Calu3 (cell line): Measurements from ENCODE around the gene CDC23. TPM values are rescaled to one million over a fixed set of nuclear protein-coding genes. Genes with fewer than 3 reads are reported as not detected.

Source experiments
- BruUV-seq: library from RNA; stranded (reverse); fragments of 400-500 nt; replicated peaks from 2 replicates; lab custom pipeline; 2021; lab: Mats Ljungman, UMichigan
- CTCF ChIA-PET: fragments of 300-600 bp; sonication (Branson Sonifier 250); formaldehyde crosslinking; loops from one replicate; lab custom pipeline; 2022; ENCODE audit warnings: antibody characterized with exemption; lab: Charles Lee
- DNase-seq: peaks from one replicate; pipeline ENCODE4 v3.0.0; 2022
- H3K27ac Mint-ChIP-seq: one replicate; pipeline ENCODE4 v1.8.0; 2022; ENCODE audit warnings: mixed read lengths; ENCODE audit not compliant: unreplicated experiment
- H3K27me3 Mint-ChIP-seq: one replicate; pipeline ENCODE4 v1.8.0; 2022; ENCODE audit warnings: mixed read lengths; ENCODE audit not compliant: unreplicated experiment
- H3K36me3 Mint-ChIP-seq: one replicate; pipeline ENCODE4 v1.8.0; 2022; ENCODE audit warnings: mild to moderate bottlenecking, moderate library complexity, mixed read lengths; ENCODE audit not compliant: insufficient read depth, unreplicated experiment
- H3K4me1 Mint-ChIP-seq: one replicate; pipeline ENCODE4 v1.8.0; 2022; ENCODE audit warnings: mild to moderate bottlenecking, low read depth, mixed read lengths; ENCODE audit not compliant: unreplicated experiment
- H3K4me3 Mint-ChIP-seq: one replicate; pipeline ENCODE4 v1.8.0; 2022; ENCODE audit warnings: mild to moderate bottlenecking, low read depth, moderate library complexity, mixed read lengths; ENCODE audit not compliant: unreplicated experiment
- H3K9me3 Mint-ChIP-seq: one replicate; pipeline ENCODE4 v1.8.0; 2022; ENCODE audit warnings: low read depth, mixed read lengths; ENCODE audit not compliant: unreplicated experiment
- intact Hi-C: fragments of 100-400 bp; cut with micrococcal nuclease; formaldehyde crosslinking; loops from one replicate; pipeline ENCODE4 v1.10.0; 2022; ENCODE audit not compliant: unreplicated experiment
- total RNA-seq: library from RNA; stranded (reverse); gene quantifications from 2 replicates; pipeline ENCODE4 v1.2.3, GENCODE V29; 2022
- TF ChIP-seq, protein P1 (sequence below): fragments of 200-600 bp; IDR thresholded peaks from one replicate; pipeline ENCODE4 v1.8.0; 2022; ENCODE audit warnings: antibody characterized with exemption; ENCODE audit not compliant: unreplicated experiment

Gene CDC23
- total RNA-seq, 1 experiment from 2014 or later, result 46.9 TPM

DNA sequence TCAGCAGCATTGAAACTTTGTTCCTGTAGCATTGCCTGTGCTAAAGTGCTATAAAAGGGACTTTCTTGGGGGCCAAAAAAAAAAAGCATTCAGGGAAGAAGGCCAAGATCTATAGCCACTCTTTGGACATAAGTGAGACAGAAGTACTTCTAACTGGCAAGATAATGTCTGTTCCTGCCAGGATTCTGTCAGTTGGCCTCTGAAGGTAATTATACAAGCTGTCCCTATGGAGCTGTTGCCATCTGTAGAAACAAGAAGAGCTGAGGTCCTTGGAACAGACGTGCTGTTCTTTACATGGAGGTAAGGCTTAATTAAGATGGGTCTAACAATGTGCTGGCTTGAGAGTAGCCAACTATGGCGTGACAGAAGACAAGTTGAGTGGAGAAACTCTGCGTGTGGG lies 24.5 kb downstream of the CDC23 start:
- intact Hi-C loops, result loop anchor here (10.0 kb wide), 1 partner anchor 226 kb away; no protein-coding TSS in a partner anchor
- CTCF ChIA-PET, result no interaction called here
- Mint-ChIP-seq H3K4me3 (no peak overlapping the region), H3K27ac (no peak overlapping the region), H3K36me3 (peaks cover 65% of the 10 kb centered on the region), H3K27me3 (no peaks in the 10 kb centered on the region), H3K4me1 (no peaks in the 10 kb centered on the region), H3K9me3 (no peaks in the 10 kb centered on the region)
- BruUV-seq, result TSS peak; percentile 21
- DNase-seq, result no peak
- TF ChIP-seq, protein P1, sequence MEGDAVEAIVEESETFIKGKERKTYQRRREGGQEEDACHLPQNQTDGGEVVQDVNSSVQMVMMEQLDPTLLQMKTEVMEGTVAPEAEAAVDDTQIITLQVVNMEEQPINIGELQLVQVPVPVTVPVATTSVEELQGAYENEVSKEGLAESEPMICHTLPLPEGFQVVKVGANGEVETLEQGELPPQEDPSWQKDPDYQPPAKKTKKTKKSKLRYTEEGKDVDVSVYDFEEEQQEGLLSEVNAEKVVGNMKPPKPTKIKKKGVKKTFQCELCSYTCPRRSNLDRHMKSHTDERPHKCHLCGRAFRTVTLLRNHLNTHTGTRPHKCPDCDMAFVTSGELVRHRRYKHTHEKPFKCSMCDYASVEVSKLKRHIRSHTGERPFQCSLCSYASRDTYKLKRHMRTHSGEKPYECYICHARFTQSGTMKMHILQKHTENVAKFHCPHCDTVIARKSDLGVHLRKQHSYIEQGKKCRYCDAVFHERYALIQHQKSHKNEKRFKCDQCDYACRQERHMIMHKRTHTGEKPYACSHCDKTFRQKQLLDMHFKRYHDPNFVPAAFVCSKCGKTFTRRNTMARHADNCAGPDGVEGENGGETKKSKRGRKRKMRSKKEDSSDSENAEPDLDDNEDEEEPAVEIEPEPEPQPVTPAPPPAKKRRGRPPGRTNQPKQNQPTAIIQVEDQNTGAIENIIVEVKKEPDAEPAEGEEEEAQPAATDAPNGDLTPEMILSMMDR, result no peak

DNA sequence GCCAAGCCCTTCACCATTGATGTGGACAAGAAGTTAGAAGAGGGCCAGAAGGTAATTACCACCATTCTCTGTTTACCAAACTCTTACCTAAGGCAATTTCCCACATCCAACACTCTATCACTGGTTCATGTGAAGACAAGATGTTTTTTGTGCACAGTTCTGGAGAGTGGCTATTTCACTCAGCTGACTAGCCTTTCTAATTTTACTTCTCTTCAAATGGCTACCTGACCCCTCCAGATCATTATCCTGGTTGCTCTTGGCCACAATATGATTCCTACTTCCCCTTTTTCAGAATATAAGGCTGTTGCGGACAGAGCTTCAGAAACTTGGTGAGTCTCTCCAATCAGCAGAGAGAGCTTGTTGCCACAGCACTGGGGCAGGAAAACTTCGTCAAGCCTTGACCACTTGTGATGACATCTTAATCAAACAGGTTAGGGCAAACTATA lies 27.1 kb downstream of the CDC23 start:
- H3K27me3 Mint-ChIP-seq, result no peaks in the 10 kb centered on the region
- no peak overlapping the region for H3K4me3 Mint-ChIP-seq
- no peaks in the 10 kb centered on the region for H3K4me1 Mint-ChIP-seq
- H3K27ac Mint-ChIP-seq, result no peak overlapping the region
- CTCF ChIA-PET, result no interaction called here
- H3K9me3 Mint-ChIP-seq, result no peaks in the 10 kb centered on the region
- no peak for DNase-seq
- H3K36me3 Mint-ChIP-seq, result peaks cover 51% of the 10 kb centered on the region
- TF ChIP-seq, protein P1, result no peak
- intact Hi-C loops, result loop anchor here (10.0 kb wide), 1 partner anchor 229 kb away; no protein-coding TSS in a partner anchor
- no TSS peak for BruUV-seq

DNA sequence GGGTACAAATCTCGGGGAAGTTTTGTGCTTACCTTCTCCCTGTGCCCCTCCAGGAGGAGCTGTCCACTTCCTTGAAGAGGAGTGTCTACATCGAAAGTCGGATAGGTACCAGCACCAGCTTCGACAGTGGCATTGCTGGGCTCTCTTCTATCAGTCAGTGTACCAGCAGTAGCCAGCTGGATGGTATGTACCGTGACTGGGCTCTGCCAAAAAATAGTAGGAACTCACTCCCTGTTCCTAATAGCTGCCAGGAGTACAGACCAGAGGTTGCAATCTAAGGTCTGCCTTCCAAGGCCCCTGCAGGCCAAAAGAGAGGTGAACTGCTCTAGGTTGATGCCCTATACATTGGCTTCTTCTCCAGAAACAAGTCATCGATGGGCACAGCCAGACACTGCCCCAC lies 30.3 kb downstream of the CDC23 start:
- H3K27ac Mint-ChIP-seq, result no peak overlapping the region
- no peaks in the 10 kb centered on the region for H3K4me1 Mint-ChIP-seq
- H3K4me3 Mint-ChIP-seq, result no peak overlapping the region
- CTCF ChIA-PET, result interaction anchor here (0.6 kb wide), 1 partner anchor 160 kb away, joined by 4 read pairs; no protein-coding TSS in a partner anchor
- BruUV-seq, result no TSS peak
- DNase-seq, result no peak
- TF ChIP-seq, protein P1, result no peak
- intact Hi-C loops, result loop anchor here (5.0 to 10.0 kb wide), 2 partner anchors 174 to 232 kb away; no protein-coding TSS in a partner anchor
- no peaks in the 10 kb centered on the region for H3K9me3 Mint-ChIP-seq
- peaks cover 36% of the 10 kb centered on the region for H3K36me3 Mint-ChIP-seq
- H3K27me3 Mint-ChIP-seq, result no peaks in the 10 kb centered on the region

DNA sequence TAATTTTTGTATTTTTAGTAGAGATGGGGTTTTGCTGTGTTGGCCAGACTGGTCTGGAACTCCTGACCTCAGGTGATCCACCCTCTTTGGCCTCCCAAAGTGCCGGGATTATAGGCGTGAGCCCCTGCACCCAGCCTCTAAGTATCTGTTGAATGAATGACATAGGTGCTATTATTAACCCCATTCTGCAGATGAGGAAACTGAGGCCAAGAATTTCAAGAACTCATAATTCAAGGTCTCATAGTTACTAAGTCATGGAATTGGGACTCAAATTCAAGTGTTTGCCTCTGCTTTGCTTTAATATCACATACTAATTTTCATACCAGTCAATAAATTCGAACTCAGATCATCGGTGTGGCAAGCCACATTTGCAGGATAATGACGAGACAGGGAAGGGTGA lies 32.3 kb downstream of the CDC23 start:
- peaks cover 23% of the 10 kb centered on the region for H3K36me3 Mint-ChIP-seq
- H3K4me3 Mint-ChIP-seq, result no peak overlapping the region
- H3K27me3 Mint-ChIP-seq, result no peaks in the 10 kb centered on the region
- H3K4me1 Mint-ChIP-seq, result no peaks in the 10 kb centered on the region
- no peaks in the 10 kb centered on the region for H3K9me3 Mint-ChIP-seq
- TF ChIP-seq, protein P1, result no peak
- DNase-seq, result no peak
- CTCF ChIA-PET, result interaction anchor here (0.6 to 1.4 kb wide), 2 partner anchors 102 to 787 kb away, joined by 3 to 6 read pairs; no protein-coding TSS in a partner anchor
- no peak overlapping the region for H3K27ac Mint-ChIP-seq
- no TSS peak for BruUV-seq
- intact Hi-C loops, result loop anchor here (1.0 to 10.0 kb wide), 4 partner anchors 102 to 322 kb away; no protein-coding TSS in a partner anchor
